ENCODE measurements around the gene CLCN7. TPM values are rescaled to one million over a fixed set of nuclear protein-coding genes. Genes with fewer than 3 reads are reported as not detected.
A peak's percentile ranks its signal among the peaks of the same experiment; 100 is the strongest.

The CLCN7 gene
- total RNA-seq, 2 experiments from 2014 or later: 31.1 to 62.4 TPM

GRCh38 chr16:1495889-1496262, 21.0 kb upstream of the CLCN7 start:
- ChIA-PET CTCF (ENCODE audit: unreplicated experiment) (no interaction called here), POLR2A (no interaction called here)
- no peak overlapping the region for H2AFZ ChIP-seq (ENCODE audit: low read length)
- H3K4me2 ChIP-seq (ENCODE audit: low read length): no peak overlapping the region
- H3K4me3 ChIP-seq (ENCODE audit: low read depth, low read length, poor library complexity, severe bottlenecking): no peak overlapping the region
- intact Hi-C loops (cut with micrococcal nuclease; ENCODE audit: unreplicated experiment): no loop called here
- H3K9me3 ChIP-seq (ENCODE audit: low read length): no peaks in the 10 kb centered on the region
- no peaks in the 10 kb centered on the region for H3K9me2 ChIP-seq (ENCODE audit: insufficient read depth, low read length)
- H3K27ac ChIP-seq (ENCODE audit: low read depth, low read length, poor library complexity, severe bottlenecking): no peak overlapping the region
- peaks cover 7% of the 10 kb centered on the region; the same call in 1 of the 2 replicates for H3K79me2 ChIP-seq (ENCODE audit: insufficient read depth, low read depth, low read length)
- peaks cover 16% of the 10 kb centered on the region for H3K4me1 ChIP-seq (ENCODE audit: insufficient read depth, low read length, poor library complexity, severe bottlenecking)
- DNase-seq (ENCODE audit: low spot score): no peak
- TF ChIP-seq EZH2phosphoT487 (IDR thresholded peaks at IDR 0.05; ENCODE audit: borderline replicate concordance, low read depth, low read length) (no peak), CTCF (conservative IDR thresholded peaks at IDR 0.05; ENCODE audit: low read length) (no peak)
- H3K36me3 ChIP-seq (ENCODE audit: insufficient read depth, low read length): peaks cover 52% of the 10 kb centered on the region
- no TSS peak for BruUV-seq (replicated peaks)
- no peaks in the 10 kb centered on the region for H4K20me1 ChIP-seq (ENCODE audit: insufficient read depth, low read length)

GRCh38 chr16:1495211-1495888, 20.5 kb upstream of the CLCN7 start:
- Histone ChIP-seq H3K79me2 (ENCODE audit: insufficient read depth, low read depth, low read length) (peaks cover 7% of the 10 kb centered on the region; the same call in 1 of the 2 replicates), H2AFZ (ENCODE audit: low read length) (no peak overlapping the region), H3K27ac (ENCODE audit: low read depth, low read length, poor library complexity, severe bottlenecking) (no peak overlapping the region), H4K20me1 (ENCODE audit: insufficient read depth, low read length) (no peaks in the 10 kb centered on the region), H3K36me3 (ENCODE audit: insufficient read depth, low read length) (peaks cover 48% of the 10 kb centered on the region), H3K9me3 (ENCODE audit: low read length) (no peaks in the 10 kb centered on the region), H3K4me1 (ENCODE audit: insufficient read depth, low read length, poor library complexity, severe bottlenecking) (peaks cover 16% of the 10 kb centered on the region), H3K9me2 (ENCODE audit: insufficient read depth, low read length) (no peaks in the 10 kb centered on the region), H3K4me3 (ENCODE audit: low read depth, low read length, poor library complexity, severe bottlenecking) (no peak overlapping the region), H3K4me2 (ENCODE audit: low read length) (no peak overlapping the region)
- ChIA-PET POLR2A (no interaction called here), CTCF (ENCODE audit: unreplicated experiment) (no interaction called here)
- intact Hi-C loops (cut with micrococcal nuclease; ENCODE audit: unreplicated experiment): no loop called here
- TF ChIP-seq EZH2phosphoT487 (IDR thresholded peaks at IDR 0.05; ENCODE audit: borderline replicate concordance, low read depth, low read length) (no peak), CTCF (conservative IDR thresholded peaks at IDR 0.05; ENCODE audit: low read length) (no peak)
- BruUV-seq (replicated peaks): no TSS peak
- DNase-seq (ENCODE audit: low spot score): no peak

GRCh38 chr16:1494711-1495110, 19.9 kb upstream of the CLCN7 start:
- H3K4me2 ChIP-seq (ENCODE audit: low read length): peak overlapping the region; percentile 80
- POLR2A ChIA-PET: no interaction called here
- H3K9me2 ChIP-seq (ENCODE audit: insufficient read depth, low read length): no peaks in the 10 kb centered on the region
- H4K20me1 ChIP-seq (ENCODE audit: insufficient read depth, low read length): no peaks in the 10 kb centered on the region
- H3K4me1 ChIP-seq (ENCODE audit: insufficient read depth, low read length, poor library complexity, severe bottlenecking): peaks cover 16% of the 10 kb centered on the region
- H2AFZ ChIP-seq (ENCODE audit: low read length): no peak overlapping the region
- CTCF ChIA-PET (ENCODE audit: unreplicated experiment): no interaction called here
- H3K27ac ChIP-seq (ENCODE audit: low read depth, low read length, poor library complexity, severe bottlenecking): no peak overlapping the region
- intact Hi-C loops (cut with micrococcal nuclease; ENCODE audit: unreplicated experiment): loop anchor here (5.0 kb wide), 1 partner anchor 118 kb away; the partner anchor contains the start of genes CRAMP1 and IFT140
- no TSS peak for BruUV-seq (replicated peaks)
- peak overlapping the region; percentile 90 for H3K4me3 ChIP-seq (ENCODE audit: low read depth, low read length, poor library complexity, severe bottlenecking)
- no peaks in the 10 kb centered on the region for H3K9me3 ChIP-seq (ENCODE audit: low read length)
- H3K79me2 ChIP-seq (ENCODE audit: insufficient read depth, low read depth, low read length): peaks cover 7% of the 10 kb centered on the region; the same call in 1 of the 2 replicates
- peaks cover 44% of the 10 kb centered on the region for H3K36me3 ChIP-seq (ENCODE audit: insufficient read depth, low read length)
- TF ChIP-seq CTCF (conservative IDR thresholded peaks at IDR 0.05; ENCODE audit: low read length) (no peak), EZH2phosphoT487 (IDR thresholded peaks at IDR 0.05; ENCODE audit: borderline replicate concordance, low read depth, low read length) (no peak)
- no peak for DNase-seq (ENCODE audit: low spot score)
